ENCODE data around the gene STX8.
A peak's percentile ranks its signal among the peaks of the same experiment; 100 is the strongest.

The STX8 gene

GRCh38 chr17:9242497-9242881 lies 333.1 kb downstream of the STX8 start:
- no peak for DNase-seq (ENCODE audit: low read depth in 1 of 2, low spot score in 1 of 2)

- no peak for DNase-seq (ENCODE audit: low read depth in 1 of 2, low spot score in 1 of 2)
These were observed 333.7 kb downstream of the STX8 start for GRCh38 chr17:9241774-9242496.

GRCh38 chr17:9241371-9241712 lies 334.3 kb downstream of the STX8 start:
- DNase-seq (ENCODE audit: low read depth in 1 of 2, low spot score in 1 of 2), result no peak

GRCh38 chr17:9240659-9241370 lies 334.8 kb downstream of the STX8 start:
- DNase-seq (ENCODE audit: low read depth in 1 of 2, low spot score in 1 of 2), result no peak

GRCh38 chr17:9239793-9240658 lies 335.6 kb downstream of the STX8 start:
- peak; percentile 48 to 57 for DNase-seq (ENCODE audit: low read depth in 1 of 2, low spot score in 1 of 2)

- DNase-seq (ENCODE audit: low read depth in 1 of 2, low spot score in 1 of 2), result no peak
These were observed 336.3 kb downstream of the STX8 start for GRCh38 chr17:9239246-9239792.

- no peak for DNase-seq (ENCODE audit: low read depth in 1 of 2, low spot score in 1 of 2)
These were observed 337.0 kb downstream of the STX8 start for GRCh38 chr17:9238340-9239245.

- no peak for DNase-seq (ENCODE audit: low read depth in 1 of 2, low spot score in 1 of 2)
These were observed 337.8 kb downstream of the STX8 start for GRCh38 chr17:9237661-9238301.

- no peak for DNase-seq (ENCODE audit: low read depth in 1 of 2, low spot score in 1 of 2)
These were observed 338.6 kb downstream of the STX8 start for GRCh38 chr17:9237053-9237410.

GRCh38 chr17:9236286-9237052 lies 339.2 kb downstream of the STX8 start:
- no peak for DNase-seq (ENCODE audit: low read depth in 1 of 2, low spot score in 1 of 2)

- DNase-seq (ENCODE audit: low read depth in 1 of 2, low spot score in 1 of 2), result no peak
These were observed 340.3 kb downstream of the STX8 start for GRCh38 chr17:9235346-9235745.

GRCh38 chr17:9234389-9234945 lies 341.2 kb downstream of the STX8 start:
- no peak for DNase-seq (ENCODE audit: low read depth in 1 of 2, low spot score in 1 of 2)

- DNase-seq (ENCODE audit: low read depth in 1 of 2, low spot score in 1 of 2), result no peak
These were observed 341.9 kb downstream of the STX8 start for GRCh38 chr17:9233761-9234160.

- no peak for DNase-seq (ENCODE audit: low read depth in 1 of 2, low spot score in 1 of 2)
These were observed 342.4 kb downstream of the STX8 start for GRCh38 chr17:9233271-9233599.

GRCh38 chr17:9232591-9233270 lies 342.9 kb downstream of the STX8 start:
- no peak for DNase-seq (ENCODE audit: low read depth in 1 of 2, low spot score in 1 of 2)

- no peak for DNase-seq (ENCODE audit: low read depth in 1 of 2, low spot score in 1 of 2)
These were observed 343.5 kb downstream of the STX8 start for GRCh38 chr17:9232155-9232475.

GRCh38 chr17:9231449-9232154 lies 344.0 kb downstream of the STX8 start:
- DNase-seq (ENCODE audit: low read depth in 1 of 2, low spot score in 1 of 2), result no peak

- DNase-seq (ENCODE audit: low read depth in 1 of 2, low spot score in 1 of 2), result no peak
These were observed 344.8 kb downstream of the STX8 start for GRCh38 chr17:9230861-9231260.

All from stimulated activated CD4-positive, alpha-beta T cell treated with anti-CD3 and anti-CD28 coated beads, Interleukin-15, amount 100 ng/mL, for 1 hour (primary cell).